H1 (cell line): ENCODE data around the gene KIAA1755. TPM values are rescaled to one million over a fixed set of nuclear protein-coding genes. Genes with fewer than 3 reads are reported as not detected.

Experiments
- CTCF ChIA-PET: fragments of 300-600 bp; sonication (Branson Sonifier 250); formaldehyde crosslinking; loops from one replicate; lab custom pipeline; 2021; ENCODE audit not compliant: partially characterized antibody; lab: Charles Lee
- POLR2A ChIA-PET: fragments of 300-600 bp; sonication (Branson Sonifier 250); formaldehyde crosslinking; loops from one replicate; lab custom pipeline; 2021; ENCODE audit warnings: inconsistent platforms; ENCODE audit not compliant: partially characterized antibody; lab: Charles Lee
- DNase-seq, 2 experiments: peaks; one replicate each; pipeline versions ENCODE4 v3.0.0 to v3.0.0-alpha.2; 2010 to 2022; ENCODE audit warnings: low spot score in 2 of 2, low read depth in 1 of 2, mixed read lengths in 1 of 2
- FAIRE-seq: peaks from 2 replicates; lab custom pipeline; 2011; peaks lifted over from hg19 to GRCh38; lab: Jason Lieb, UNC
- H2AFZ ChIP-seq: 2 replicates; pipeline ENCODE4 v1.8.1; 2012; ENCODE audit warnings: low read length, inconsistent platforms
- H2AK5ac ChIP-seq: 2 replicates; pipeline ENCODE4 v1.6.1; 2013; ENCODE audit warnings: low read depth, low read length
- H2BK120ac ChIP-seq: replicated peaks from 2 replicates; pipeline ENCODE3; 2013; ENCODE audit warnings: low read depth, low read length, inconsistent platforms
- H2BK12ac ChIP-seq: 2 replicates; pipeline ENCODE4 v1.6.1; 2013; ENCODE audit warnings: low read depth, low read length
- H2BK15ac ChIP-seq: 2 replicates; pipeline ENCODE4 v1.6.1; 2013; ENCODE audit warnings: low read length
- H2BK20ac ChIP-seq: 2 replicates; pipeline ENCODE4 v1.6.1; 2013; ENCODE audit warnings: low read length
- H2BK5ac ChIP-seq: 2 replicates; pipeline ENCODE4 v1.6.1; 2013; ENCODE audit warnings: low read depth, low read length
- H3K14ac ChIP-seq: 2 replicates; pipeline ENCODE4 v1.6.1; 2013; ENCODE audit warnings: inconsistent platforms; ENCODE audit not compliant: insufficient read length
- H3K18ac ChIP-seq: 2 replicates; pipeline ENCODE4 v1.6.1; 2013; ENCODE audit warnings: low read length; ENCODE audit errors: extremely low read depth
- H3K23ac ChIP-seq: 2 replicates; pipeline ENCODE4 v1.6.1; 2013; ENCODE audit warnings: inconsistent platforms; ENCODE audit not compliant: insufficient read length
- H3K23me2 ChIP-seq: 2 replicates; pipeline ENCODE4 v1.6.1; 2013; ENCODE audit warnings: low read depth, low read length
- H3K27ac ChIP-seq: 2 replicates; pipeline ENCODE4 v1.6.1; 2011; ENCODE audit warnings: low read depth, low read length, inconsistent platforms
- H3K27me3 ChIP-seq, 4 experiments: replicated peaks in 1 of 4; 1 replicate in 1 of 4; 2 replicates in 3 of 4; pipeline versions ENCODE4 v1.6.1 to v1.8.1; 2011 to 2013; ENCODE audit warnings: low read length in 3 of 4, mild to moderate bottlenecking in 3 of 4, inconsistent platforms in 2 of 4, mixed read lengths in 2 of 4, moderate library complexity in 1 of 4; ENCODE audit not compliant: control insufficient read depth in 3 of 4, insufficient read depth in 3 of 4; ENCODE audit errors: extremely low read depth in 1 of 4
- H3K36me3 ChIP-seq, 4 experiments: 2 replicates each; pipeline versions ENCODE4 v1.6.1 to v1.8.1; 2011 to 2013; ENCODE audit warnings: mild to moderate bottlenecking in 4 of 4, low read length in 3 of 4, moderate library complexity in 2 of 4, control low read depth in 1 of 4, inconsistent platforms in 1 of 4; ENCODE audit not compliant: insufficient read depth in 4 of 4, control insufficient read depth in 2 of 4
- H3K4ac ChIP-seq: replicated peaks from 2 replicates; pipeline ENCODE3; 2013; ENCODE audit warnings: low read length, low read depth, mixed read lengths, inconsistent platforms; ENCODE audit not compliant: insufficient read length
- H3K4me1 ChIP-seq, 4 experiments: replicated peaks in 1 of 4; 1 replicate in 1 of 4; 2 replicates in 3 of 4; pipeline versions ENCODE4 v1.6.1 to v1.8.1; 2011 to 2013; ENCODE audit warnings: low read length in 3 of 4, inconsistent platforms in 2 of 4, mixed read lengths in 1 of 4; ENCODE audit not compliant: insufficient read depth in 4 of 4, control insufficient read depth in 3 of 4
- H3K4me2 ChIP-seq, 2 experiments: 2 replicates each; pipeline versions ENCODE4 v1.6.1 to v1.8.1; 2011 to 2013; ENCODE audit warnings: low read depth in 2 of 2, low read length in 2 of 2, control low read depth in 1 of 2, inconsistent platforms in 1 of 2, mild to moderate bottlenecking in 1 of 2; ENCODE audit not compliant: insufficient read depth in 1 of 2
- H3K4me3 ChIP-seq, 4 experiments: fragments of 200-600, 300-600 bp in 1 of 4; sonication (generic), shearing (Covaris generic), sonication (Bioruptor Twin) in 1 of 4; 2 replicates each; pipeline versions ENCODE4 v1.5.1 to v1.8.1; 2011 to 2016; ENCODE audit warnings: low read length in 4 of 4, low read depth in 3 of 4, control low read depth in 2 of 4, inconsistent platforms in 2 of 4, mild to moderate bottlenecking in 2 of 4, mixed read lengths in 1 of 4, moderate library complexity in 1 of 4; ENCODE audit not compliant: insufficient read depth in 2 of 4; ENCODE audit errors: extremely low read depth in 1 of 4
- H3K56ac ChIP-seq: replicated peaks from 2 replicates; pipeline ENCODE3; 2013; ENCODE audit warnings: low read depth, mild to moderate bottlenecking, mixed read lengths, low read length, inconsistent platforms; ENCODE audit not compliant: insufficient read length
- H3K79me1 ChIP-seq: 2 replicates; pipeline ENCODE4 v1.6.1; 2013; ENCODE audit warnings: low read depth, low read length, control low read depth
- H3K79me2 ChIP-seq, 2 experiments: 2 replicates each; pipeline versions ENCODE4 v1.6.1 to v1.8.1; 2012 to 2013; ENCODE audit warnings: low read length in 2 of 2, mild to moderate bottlenecking in 2 of 2, inconsistent platforms in 1 of 2; ENCODE audit not compliant: insufficient read depth in 2 of 2, control insufficient read depth in 1 of 2
- H3K9ac ChIP-seq, 4 experiments: replicated peaks in 1 of 4; 1 replicate in 1 of 4; 2 replicates in 3 of 4; pipeline versions ENCODE4 v1.6.1 to v1.8.1; 2011 to 2013; ENCODE audit warnings: low read depth in 3 of 4, low read length in 3 of 4, control low read depth in 2 of 4, mild to moderate bottlenecking in 2 of 4, moderate library complexity in 2 of 4, inconsistent platforms in 1 of 4; ENCODE audit errors: extremely low read depth in 1 of 4
- H3K9me3 ChIP-seq, 2 experiments: 2 replicates each; pipeline versions ENCODE4 v1.6.1 to v1.8.1; 2012 to 2013; ENCODE audit warnings: mild to moderate bottlenecking in 2 of 2, moderate library complexity in 2 of 2, control low read depth in 1 of 2, inconsistent platforms in 1 of 2, low read depth in 1 of 2, low read length in 1 of 2, mixed read lengths in 1 of 2; ENCODE audit not compliant: insufficient read depth in 2 of 2
- H4K20me1 ChIP-seq, 2 experiments: replicated peaks in 1 of 2; 2 replicates each; pipeline versions ENCODE3 to v1.8.1; 2011 to 2013; ENCODE audit warnings: inconsistent platforms in 2 of 2, low read length in 2 of 2, mild to moderate bottlenecking in 1 of 2; ENCODE audit not compliant: insufficient read depth in 2 of 2, control insufficient read depth in 1 of 2
- H4K5ac ChIP-seq: 2 replicates; pipeline ENCODE4 v1.6.1; 2013; ENCODE audit warnings: low read length, low read depth, mixed read lengths, inconsistent platforms; ENCODE audit not compliant: insufficient read length
- H4K8ac ChIP-seq: 2 replicates; pipeline ENCODE4 v1.8.0; 2013; ENCODE audit warnings: mild to moderate bottlenecking, moderate library complexity, low read length, inconsistent platforms; ENCODE audit not compliant: insufficient read depth; ENCODE audit errors: extremely low read depth
- H4K91ac ChIP-seq: replicated peaks from 2 replicates; pipeline ENCODE3; 2013; ENCODE audit warnings: low read length, mixed read lengths, inconsistent platforms; ENCODE audit not compliant: insufficient read length
- GABPA ChIP-seq: IDR thresholded peaks from 2 replicates; pipeline ENCODE4 v1.6.1; 2011; ENCODE audit warnings: mild to moderate bottlenecking, low read length, moderate library complexity, borderline replicate concordance; ENCODE audit not compliant: insufficient read depth
- KDM5A ChIP-seq: fragments of 200-600 bp; IDR thresholded peaks from 2 replicates; pipeline ENCODE4 v1.7.1; 2012; ENCODE audit warnings: mild to moderate bottlenecking, low read length, inconsistent platforms, mixed read lengths
- SIN3A ChIP-seq, 2 experiments: IDR thresholded peaks in 1 of 2; conservative IDR thresholded peaks in 1 of 2; 2 replicates each; pipeline ENCODE4 v1.6.1; 2011 to 2012; ENCODE audit warnings: low read length in 2 of 2, improper control_type of control experiment in 1 of 2, low read depth in 1 of 2, mild to moderate bottlenecking in 1 of 2
- TBP ChIP-seq: IDR thresholded peaks from 2 replicates; pipeline ENCODE4 v1.6.1; 2011; ENCODE audit warnings: low read depth, low read length, improper control_type of control experiment
- ZNF274 ChIP-seq: IDR thresholded peaks from 2 replicates; pipeline ENCODE4 v1.7.0; 2012; ENCODE audit warnings: low read length, borderline replicate concordance; ENCODE audit errors: extremely low read depth
- WGBS, 2 experiments: shearing (Covaris generic) in 1 of 2; methylation state at CpG; one replicate each; pipeline versions ENCODE4 v1.1.6 to v1.1.7; 2013 to 2015; ENCODE audit warnings: low lambda C conversion rate in 2 of 2, mixed read lengths in 2 of 2, inconsistent platforms in 1 of 2, low coverage in 1 of 2, missing lambda C conversion rate in 1 of 2; ENCODE audit not compliant: insufficient replicate concordance in 2 of 2, insufficient coverage in 1 of 2, insufficient read length in 1 of 2; ENCODE audit errors: extremely low coverage in 1 of 2, missing lambda C conversion rate in 1 of 2; 5-methylcytosine and 5-hydroxymethylcytosine counted together
- polyA plus RNA-seq, 7 experiments: library from polyadenylated mRNA; depleted of rRNA in 3 of 7; stranded (reverse) in 5 of 7; unstranded in 2 of 7; fragments of >200 nt in 5 of 7; fragments of 200-250 nt in 2 of 7; gene quantifications; 1 replicate in 5 of 7; 2 replicates in 1 of 7; 4 replicates in 1 of 7; pipeline versions ENCODE4 v1.2.1 to v1.2.3, GENCODE V29; 2011 to 2013; ENCODE audit warnings: missing spikeins in 2 of 7, mixed read lengths in 2 of 7
- total RNA-seq: library from RNA; stranded (reverse); fragmentation: NEBNext Ultra II Directional; extraction: Animal tissue kit (Norgen Biotek cat#: 25700); gene quantifications from 2 replicates; pipeline ENCODE4 v1.2.1, GENCODE V29; 2021

Gene KIAA1755
- total and polyA plus RNA-seq, 2 of the 8 experiments (the other 6 are each of a cell fraction or from before 2014, with no cell fraction given), result 0.23 TPM; not detected in 1

- Histone ChIP-seq H3K4ac (no peak overlapping the region), H3K56ac (no peak overlapping the region)
- WGBS, 2 experiments, result 79% methylated on average over 2 of the region's 2 CpGs; no CpG with 5 or more reads in 1 of the 2 experiments
These were observed 22.7 kb upstream of the KIAA1755 start for GRCh38 chr20:38283236-38283635.

More at GRCh38 chr20:38283236-38283635, 22.7 kb upstream of the KIAA1755 start:
- Histone ChIP-seq H2BK5ac (no peak overlapping the region), H3K4me3 (no peak overlapping the region), H2BK15ac (no peak overlapping the region), H2BK120ac (no peak overlapping the region), H3K23me2 (no peaks in the 10 kb centered on the region), H3K4me2 (no peak overlapping the region), H3K79me1 (no peaks in the 10 kb centered on the region), H2BK12ac (no peak overlapping the region)
- no peak for TF ChIP-seq TBP
- TF ChIP-seq SIN3A (conservative IDR thresholded peaks at IDR 0.05 in 1 of 2, IDR thresholded peaks at IDR 0.05 in 1 of 2; ENCODE audit: low read depth in 1 of 2, low read length in 2 of 2), result no peak
- TF ChIP-seq KDM5A, result no peak
- TF ChIP-seq ZNF274, result no peak
- no peak for TF ChIP-seq GABPA
- TF ChIP-seq, all 59 proteins: peak for 0
- Histone ChIP-seq H3K18ac (no peak overlapping the region), H3K9ac (no peak overlapping the region), H4K5ac (no peak overlapping the region), H3K14ac (no peak overlapping the region), H3K27me3 (no peaks in the 10 kb centered on the region; a peak in 1 of 7 replicates), H2AK5ac (no peak overlapping the region), H3K36me3 (no peaks in the 10 kb centered on the region), H3K23ac (no peak overlapping the region), H2AFZ (no peak overlapping the region), H3K9me3 (peaks cover 2 to 3% of the 10 kb centered on the region in 2 experiments; a peak in 1 of 4 replicates), H3K79me2 (no peaks in the 10 kb centered on the region), H4K20me1 (no peaks in the 10 kb centered on the region), H3K27ac (no peak overlapping the region), H2BK20ac (no peak overlapping the region), H4K8ac (no peak overlapping the region), H3K4me1 (peaks cover 0 to 4% (median 0%) of the 10 kb centered on the region in 4 experiments; a peak in 2 of 7 replicates), H4K91ac (no peak overlapping the region)
- ChIA-PET CTCF (interaction anchor here (1.2 kb wide), 1 partner anchor 21 kb away, joined by 5 read pairs; the partner anchor contains the start of gene BPI), POLR2A (no interaction called here)
- no peak for FAIRE-seq
- no peak for DNase-seq
